SKM-1 (cell line): Measurements from ENCODE around the gene TMEM82.

Source experiments
- DNase-seq: peaks from one replicate; lab custom pipeline; 2025; ENCODE audit not compliant: unreplicated experiment; lab: John Stamatoyannopoulos, UW

TMEM82 gene

DNA sequence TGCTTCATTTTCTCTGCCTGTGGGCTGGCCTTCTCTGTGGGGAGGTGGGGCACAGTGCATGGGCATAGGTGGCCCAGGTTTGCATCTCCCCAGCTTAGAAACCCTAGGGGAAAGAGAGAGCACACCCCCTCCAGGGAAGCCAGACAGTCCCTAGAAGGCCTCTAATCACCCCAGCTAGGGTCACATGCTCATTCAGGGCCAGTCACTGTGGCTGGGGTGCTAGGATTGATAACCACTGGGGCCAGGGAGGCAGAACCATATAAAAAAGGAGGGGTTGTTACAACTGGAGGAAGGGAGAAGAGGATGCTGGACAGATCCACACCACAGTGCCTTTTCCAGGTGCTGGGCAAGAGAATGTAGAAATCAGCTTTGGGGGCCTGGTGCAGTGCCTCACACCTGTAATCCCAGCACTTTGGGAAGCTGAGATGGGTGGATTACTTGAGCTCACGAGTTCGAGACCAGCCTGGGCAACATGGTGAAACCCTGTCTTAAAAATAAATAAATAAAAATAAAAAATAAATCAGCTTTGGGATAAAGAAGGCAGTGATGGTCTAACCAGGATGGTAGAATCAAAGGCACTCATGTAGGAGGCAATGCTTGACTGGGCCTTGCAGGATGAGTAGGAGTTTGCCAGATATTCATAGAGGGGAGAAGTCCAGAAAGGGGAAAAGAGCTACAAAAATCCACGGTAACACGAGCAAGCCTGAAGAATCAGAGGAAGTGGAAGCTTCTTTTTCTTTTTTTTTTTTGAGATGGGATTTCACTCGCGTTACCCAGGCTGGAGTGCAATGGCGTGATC lies 35.8 kb downstream of the TMEM82 start:
- DNase-seq = no peak

DNA sequence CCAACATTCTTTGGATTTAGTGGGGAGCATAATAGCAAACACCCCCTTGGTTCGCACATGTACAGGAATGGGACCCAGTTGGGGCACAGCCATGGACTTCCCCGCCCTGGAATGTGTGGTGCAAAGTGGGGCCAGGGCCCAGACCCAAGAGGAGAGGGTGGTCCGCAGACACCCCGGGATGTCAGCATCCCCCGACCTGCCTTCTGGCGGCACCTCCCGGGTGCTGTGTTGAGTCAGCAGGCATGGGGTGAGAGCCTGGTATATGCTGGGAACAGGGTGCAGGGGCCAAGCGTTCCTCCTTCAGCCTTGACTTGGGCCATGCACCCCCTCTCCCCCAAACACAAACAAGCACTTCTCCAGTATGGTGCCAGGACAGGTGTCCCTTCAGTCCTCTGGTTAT lies 43.4 kb downstream of the TMEM82 start:
- DNase-seq = no peak

DNA sequence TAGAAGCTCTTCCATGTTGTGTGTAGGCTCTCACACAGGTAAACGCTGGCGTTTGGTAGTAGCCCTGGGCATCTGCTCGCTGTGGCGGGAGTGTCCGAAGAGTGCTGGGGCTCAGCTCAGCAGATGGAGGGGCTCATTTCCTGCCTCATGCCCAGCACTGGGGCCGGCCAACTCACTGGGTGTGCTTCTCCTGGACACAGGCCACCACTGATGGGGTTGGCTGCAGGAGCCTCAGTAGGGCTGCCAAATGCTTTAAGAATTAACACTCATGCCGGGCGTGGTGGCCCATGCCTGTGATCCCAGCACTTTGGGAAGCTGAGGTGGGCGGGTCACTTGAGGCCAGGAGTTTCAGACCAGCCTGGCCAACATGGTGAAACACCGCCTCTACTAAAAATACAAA lies 44.3 kb downstream of the TMEM82 start:
- DNase-seq = no peak

DNA sequence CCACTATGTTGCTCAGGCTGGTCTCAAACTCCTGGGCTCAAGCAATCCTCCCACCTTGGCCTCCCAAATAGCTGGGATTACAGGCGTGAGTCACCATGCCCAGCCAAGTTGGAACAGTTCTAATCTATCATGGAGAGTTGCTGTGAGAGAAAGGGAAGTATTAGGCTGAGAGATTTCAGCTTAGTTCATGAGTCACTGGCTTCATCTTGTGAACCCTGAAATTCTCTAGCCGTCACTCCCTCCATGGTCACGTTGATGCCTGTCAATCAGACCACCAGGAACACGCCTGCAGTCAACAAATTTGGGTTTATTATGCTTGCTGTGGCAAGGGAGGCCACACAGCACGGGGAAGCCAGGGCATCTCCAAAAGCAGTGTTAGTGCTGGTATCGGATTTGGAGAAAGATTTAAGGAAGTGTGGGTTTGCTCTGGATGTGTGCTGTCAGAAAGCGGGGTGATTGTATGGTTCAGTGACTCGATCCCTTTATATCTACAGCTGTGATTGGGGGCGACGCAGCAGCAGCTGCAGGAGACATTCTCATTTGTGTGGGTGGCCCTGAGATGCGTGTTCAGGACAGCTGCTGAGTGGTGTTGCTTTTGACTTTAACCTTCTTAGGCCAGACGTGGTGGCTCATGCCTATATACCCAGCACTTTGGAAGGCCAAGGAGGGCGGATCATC lies 46.5 kb downstream of the TMEM82 start:
- no peak for DNase-seq

DNA sequence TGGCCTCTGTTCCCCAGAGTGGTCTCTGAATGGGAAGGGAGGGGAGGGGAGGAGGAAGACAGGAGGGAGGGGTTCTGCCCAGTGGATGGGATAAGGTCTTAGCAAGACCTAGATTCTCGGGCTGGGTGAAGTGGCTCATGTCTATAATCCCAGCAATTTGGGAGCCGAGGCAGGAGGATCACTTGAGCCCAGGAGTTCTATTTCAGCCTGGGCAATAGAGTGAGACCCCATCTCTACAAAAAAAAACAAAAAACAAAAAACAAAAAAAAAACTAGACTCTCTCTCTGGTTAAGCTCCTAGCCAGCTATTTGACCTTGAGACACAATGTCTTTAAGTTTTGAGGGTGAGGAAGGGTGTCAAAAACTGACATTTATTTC lies 53.8 kb downstream of the TMEM82 start:
- DNase-seq = no peak
